Measurements from ENCODE around the gene GPRASP1. TPM values are rescaled to one million over a fixed set of nuclear protein-coding genes. Genes with fewer than 3 reads are reported as not detected.

The GPRASP1 gene
- total and polyA plus RNA-seq, 4 donors: 0.74 to 18.1 (median 2.8) TPM

DNA sequence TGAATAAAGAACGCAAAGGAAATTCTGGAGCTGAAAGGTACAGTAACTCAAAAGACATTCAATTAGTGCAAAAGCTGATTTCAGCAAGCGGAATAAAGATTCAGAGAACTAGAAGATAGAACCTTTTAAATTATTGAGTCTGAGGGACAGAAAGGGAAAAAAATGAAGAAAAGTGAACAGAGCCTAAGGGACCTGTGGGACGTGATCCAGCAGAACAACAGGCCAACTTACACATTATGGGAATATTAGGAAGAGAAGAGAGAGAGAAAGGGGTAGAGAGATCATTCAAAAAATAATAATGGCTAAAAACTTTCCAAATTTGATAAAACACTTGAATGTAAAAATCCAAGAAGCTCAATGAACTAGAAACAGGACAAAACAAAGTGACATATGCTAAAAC lies 43.5 kb downstream of the GPRASP1 start:
- ATAC-seq (ENCODE audit: insufficient read depth, low FRiP score): no peak
- no peak for DNase-seq
- TF ChIP-seq, protein P1, sequence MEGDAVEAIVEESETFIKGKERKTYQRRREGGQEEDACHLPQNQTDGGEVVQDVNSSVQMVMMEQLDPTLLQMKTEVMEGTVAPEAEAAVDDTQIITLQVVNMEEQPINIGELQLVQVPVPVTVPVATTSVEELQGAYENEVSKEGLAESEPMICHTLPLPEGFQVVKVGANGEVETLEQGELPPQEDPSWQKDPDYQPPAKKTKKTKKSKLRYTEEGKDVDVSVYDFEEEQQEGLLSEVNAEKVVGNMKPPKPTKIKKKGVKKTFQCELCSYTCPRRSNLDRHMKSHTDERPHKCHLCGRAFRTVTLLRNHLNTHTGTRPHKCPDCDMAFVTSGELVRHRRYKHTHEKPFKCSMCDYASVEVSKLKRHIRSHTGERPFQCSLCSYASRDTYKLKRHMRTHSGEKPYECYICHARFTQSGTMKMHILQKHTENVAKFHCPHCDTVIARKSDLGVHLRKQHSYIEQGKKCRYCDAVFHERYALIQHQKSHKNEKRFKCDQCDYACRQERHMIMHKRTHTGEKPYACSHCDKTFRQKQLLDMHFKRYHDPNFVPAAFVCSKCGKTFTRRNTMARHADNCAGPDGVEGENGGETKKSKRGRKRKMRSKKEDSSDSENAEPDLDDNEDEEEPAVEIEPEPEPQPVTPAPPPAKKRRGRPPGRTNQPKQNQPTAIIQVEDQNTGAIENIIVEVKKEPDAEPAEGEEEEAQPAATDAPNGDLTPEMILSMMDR (IDR thresholded peaks at IDR 0.05; ENCODE audit: control extremely low read depth, extremely low read depth): no peak
- peaks cover 0 to 2% (median 0%) of the 10 kb centered on the region in 4 donors for H3K9me3 ChIP-seq (ENCODE audit: control insufficient read depth in 4 of 4, insufficient read depth in 3 of 4, low read length in 3 of 4)
- H3K36me3 ChIP-seq (ENCODE audit: control insufficient read depth in 4 of 4, insufficient read depth in 4 of 4, low read length in 4 of 4): no peaks in the 10 kb centered on the region
- no peak overlapping the region for H3K27ac ChIP-seq (ENCODE audit: low read depth in 1 of 2, low read length in 1 of 2)
- H3K4me3 ChIP-seq: no peak overlapping the region
- no peaks in the 10 kb centered on the region for H3K27me3 ChIP-seq (ENCODE audit: control insufficient read depth in 3 of 3, insufficient read depth in 3 of 3, low read length in 2 of 3)
- no peak overlapping the region for H3K9ac ChIP-seq (ENCODE audit: insufficient read depth in 1 of 2, low read length in 2 of 2)
- H3K4me1 ChIP-seq (ENCODE audit: control insufficient read depth in 5 of 5, insufficient read depth in 5 of 5, low read length in 5 of 5): no peaks in the 10 kb centered on the region
- WGBS, 2 donors: 81 to 100% methylated on average over 3 of the region's 3 CpGs

DNA sequence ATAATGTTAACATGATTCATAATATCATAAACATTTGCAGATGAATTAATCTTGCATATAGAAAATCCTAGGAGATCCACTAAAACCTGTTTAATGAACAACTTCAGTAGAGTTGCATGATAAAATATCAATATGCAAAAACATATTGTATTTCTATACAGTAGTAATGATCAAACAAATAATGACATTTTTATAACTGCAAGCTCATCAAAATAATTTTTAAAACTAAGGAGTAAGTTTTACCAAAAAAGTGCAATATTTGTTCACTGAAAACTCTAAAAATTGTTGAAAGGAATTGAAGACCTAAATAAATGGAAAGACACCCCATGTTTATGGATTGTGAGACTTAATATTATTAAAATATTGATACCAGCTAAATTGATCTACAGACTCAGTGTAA lies 45.0 kb downstream of the GPRASP1 start:
- Histone ChIP-seq H3K36me3 (ENCODE audit: control insufficient read depth in 4 of 4, insufficient read depth in 4 of 4, low read length in 4 of 4) (no peaks in the 10 kb centered on the region), H3K4me3 (no peak overlapping the region), H3K4me1 (ENCODE audit: control insufficient read depth in 5 of 5, insufficient read depth in 5 of 5, low read length in 5 of 5) (no peaks in the 10 kb centered on the region), H3K9me3 (ENCODE audit: control insufficient read depth in 4 of 4, insufficient read depth in 3 of 4, low read length in 3 of 4) (peaks cover 0 to 2% (median 0%) of the 10 kb centered on the region in 4 donors), H3K9ac (ENCODE audit: insufficient read depth in 1 of 2, low read length in 2 of 2) (no peak overlapping the region), H3K27ac (ENCODE audit: low read depth in 1 of 2, low read length in 1 of 2) (no peak overlapping the region), H3K27me3 (ENCODE audit: control insufficient read depth in 3 of 3, insufficient read depth in 3 of 3, low read length in 2 of 3) (no peaks in the 10 kb centered on the region)
- DNase-seq (no peak), ATAC-seq (ENCODE audit: insufficient read depth, low FRiP score) (no peak)
- TF ChIP-seq, protein P1 (IDR thresholded peaks at IDR 0.05; ENCODE audit: control extremely low read depth, extremely low read depth): no peak

DNA sequence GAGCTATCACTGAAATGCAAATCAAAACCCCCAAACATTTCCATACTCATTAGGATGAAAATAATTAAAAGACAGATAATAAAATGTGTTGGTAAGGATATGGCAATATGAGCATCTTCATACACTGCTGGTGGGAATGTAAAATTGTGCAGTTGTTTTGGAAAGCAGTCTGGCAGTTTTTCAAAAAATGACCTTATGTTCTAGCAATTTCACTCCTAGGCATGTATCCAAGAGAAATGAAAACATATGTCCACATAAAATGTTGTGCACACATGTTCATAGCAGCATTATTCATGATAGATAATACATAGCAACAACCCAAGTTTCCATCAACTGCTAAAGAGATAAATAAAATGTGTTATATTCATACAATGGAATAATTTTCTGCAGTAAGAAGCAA lies 46.2 kb downstream of the GPRASP1 start:
- ATAC-seq (ENCODE audit: insufficient read depth, low FRiP score) (no peak), DNase-seq (peak in 2 of 3 donors; percentile 81 to 88)
- H3K27ac ChIP-seq (ENCODE audit: low read depth in 1 of 2, low read length in 1 of 2): no peak overlapping the region

More for the DNA sequence above, 46.2 kb downstream of the GPRASP1 start:
- Histone ChIP-seq H3K9ac (ENCODE audit: insufficient read depth in 1 of 2, low read length in 2 of 2) (no peak overlapping the region), H3K4me3 (no peak overlapping the region), H3K36me3 (ENCODE audit: control insufficient read depth in 4 of 4, insufficient read depth in 4 of 4, low read length in 4 of 4) (no peaks in the 10 kb centered on the region), H3K4me1 (ENCODE audit: control insufficient read depth in 5 of 5, insufficient read depth in 5 of 5, low read length in 5 of 5) (no peaks in the 10 kb centered on the region), H3K9me3 (ENCODE audit: control insufficient read depth in 4 of 4, insufficient read depth in 3 of 4, low read length in 3 of 4) (no peaks in the 10 kb centered on the region), H3K27me3 (ENCODE audit: control insufficient read depth in 3 of 3, insufficient read depth in 3 of 3, low read length in 2 of 3) (no peaks in the 10 kb centered on the region)
- TF ChIP-seq, protein P1 (IDR thresholded peaks at IDR 0.05; ENCODE audit: control extremely low read depth, extremely low read depth): no peak

Small RNA genes within 50 kb of the gene (small RNA-seq; reads per million reads assigned to genes)
- gene RNU6-589P (ENCODE audit: low replicate concordance): not detected

Other genes starting within 250 kb of the GPRASP1 start
- under 1 TPM in 1 of 2 donors, not detected in 1; 0.43 TPM for gene NXF2B, start 211.5 kb upstream of the GPRASP1 start, total RNA-seq
- gene NXF2B, start 211.5 kb upstream of the GPRASP1 start, polyA plus RNA-seq: under 1 TPM; 0.11 to 0.18 TPM
- gene TCP11X2, start 179.7 kb upstream of the GPRASP1 start, total RNA-seq: 1 to 10 TPM; 1.0 to 1.7 TPM
- gene TCP11X2, start 179.7 kb upstream of the GPRASP1 start, polyA plus RNA-seq: under 1 TPM; 0.12 to 0.17 TPM
- 1 to 10 TPM; 2.8 to 6.4 TPM for gene TMSB15A, start 134.7 kb upstream of the GPRASP1 start, total RNA-seq
- 1 to 10 TPM; 1.1 to 1.5 TPM for gene TMSB15A, start 134.7 kb upstream of the GPRASP1 start, polyA plus RNA-seq
- 10 to 100 TPM; 12.2 to 35.7 TPM for gene ARMCX5, start 52.0 kb upstream of the GPRASP1 start, total RNA-seq
- gene ARMCX5, start 52.0 kb upstream of the GPRASP1 start, polyA plus RNA-seq: 10 to 100 TPM in 1 of 2 donors, 1 to 10 TPM in 1; 6.5 to 11.3 TPM
- 10 to 100 TPM in 1 of 2 donors, 1 to 10 TPM in 1; 6.0 to 23.9 TPM for gene GPRASP2, start 61.0 kb downstream of the GPRASP1 start, total RNA-seq
- gene GPRASP2, start 61.0 kb downstream of the GPRASP1 start, polyA plus RNA-seq: 1 to 10 TPM; 2.4 to 2.8 TPM
- gene GPRASP3, start 69.3 kb downstream of the GPRASP1 start, total RNA-seq: 10 to 100 TPM in 1 of 2 donors, 1 to 10 TPM in 1; 3.4 to 12.9 TPM
- under 1 TPM; 0.87 TPM for gene GPRASP3, start 69.3 kb downstream of the GPRASP1 start, polyA plus RNA-seq

Data from lung (tissue), 13 donors.